ENCODE data around the gene ASPHD2.

Gene ASPHD2

DNA sequence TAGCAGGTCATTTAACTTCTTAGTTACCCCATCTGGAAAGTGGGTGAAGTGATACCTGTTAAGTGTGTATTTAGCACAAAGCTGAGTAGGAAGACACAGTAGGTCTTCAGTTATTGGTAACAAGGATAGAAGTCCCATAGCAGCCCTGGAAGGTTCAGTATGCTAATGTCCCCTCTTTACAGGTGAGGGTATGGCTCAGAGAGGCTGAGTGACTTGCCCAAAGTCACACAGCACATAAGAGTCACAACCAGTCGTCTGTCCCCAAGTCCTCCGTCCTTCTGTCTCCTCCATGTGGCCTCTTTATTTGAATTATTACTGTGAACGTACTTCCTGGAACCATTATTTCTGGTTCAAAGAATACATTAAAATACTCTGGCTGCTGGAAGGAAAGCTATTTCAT is 10.5 kb downstream of the ASPHD2 start:
- Histone ChIP-seq H2BK5ac (ENCODE audit: low read length) (no peak overlapping the region), H2AK5ac (ENCODE audit: low read depth, low read length) (no peak overlapping the region), H3K14ac (ENCODE audit: low read length) (no peak overlapping the region), H3K4me2 (ENCODE audit: insufficient read depth, low read length, poor library complexity, severe bottlenecking) (no peak overlapping the region), H2BK12ac (ENCODE audit: low read length) (no peak overlapping the region), H3K9ac (ENCODE audit: low read depth, low read length, poor library complexity) (no peak overlapping the region), H2AFZ (ENCODE audit: low read length) (no peak overlapping the region), H2BK120ac (ENCODE audit: low read depth, low read length) (no peak overlapping the region), H3K4me3 (ENCODE audit: low read length in 2 of 2) (no peak overlapping the region), H2BK15ac (ENCODE audit: low read length) (no peak overlapping the region), H3K27me3 (ENCODE audit: control insufficient read depth in 3 of 3, insufficient read depth in 3 of 3, low read depth in 1 of 3, low read length in 3 of 3) (no peaks in the 10 kb centered on the region), H3K4ac (ENCODE audit: low read length) (no peak overlapping the region), H3K18ac (ENCODE audit: low read length) (no peak overlapping the region), H3K27ac (replicated peaks; ENCODE audit: low read length) (no peak overlapping the region), H3K36me3 (replicated peaks in 1 of 2; ENCODE audit: control insufficient read depth in 2 of 2, insufficient read depth in 2 of 2, low read length in 2 of 2) (peaks cover 7 to 16% of the 10 kb centered on the region in 2 donors), H3K4me1 (ENCODE audit: control insufficient read depth in 2 of 2, insufficient read depth in 1 of 2, low read depth in 1 of 2, low read length in 2 of 2) (peaks cover 0 to 2% of the 10 kb centered on the region in 2 donors), H3K9me3 (replicated peaks in 1 of 2; ENCODE audit: control insufficient read depth in 2 of 2, insufficient read depth in 1 of 2, low read depth in 1 of 2, low read length in 2 of 2) (no peaks in the 10 kb centered on the region), H4K8ac (ENCODE audit: low read depth, low read length) (no peak overlapping the region), H4K91ac (ENCODE audit: low read depth, low read length, poor library complexity) (no peak overlapping the region), H3K23ac (ENCODE audit: low read depth, low read length, poor library complexity) (no peak overlapping the region), H3K79me1 (ENCODE audit: low read depth, low read length) (peaks cover 2% of the 10 kb centered on the region)
- no peak for DNase-seq (ENCODE audit: low spot score)
- no CpG with 5 or more reads among the region's 3 CpGs for WGBS, 2 donors (ENCODE audit: extremely low coverage in 2 of 2, insufficient read length in 2 of 2, insufficient replicate concordance in 1 of 2)

GRCh38 chr22:26442086-26442756 is 13.2 kb downstream of the ASPHD2 start:
- Histone ChIP-seq H2BK5ac (ENCODE audit: low read length) (no peak overlapping the region), H3K4me1 (ENCODE audit: control insufficient read depth in 2 of 2, insufficient read depth in 1 of 2, low read depth in 1 of 2, low read length in 2 of 2) (no peaks in the 10 kb centered on the region), H3K23ac (ENCODE audit: low read depth, low read length, poor library complexity) (no peak overlapping the region), H3K4me2 (ENCODE audit: insufficient read depth, low read length, poor library complexity, severe bottlenecking) (no peak overlapping the region), H3K9me3 (replicated peaks in 1 of 2; ENCODE audit: control insufficient read depth in 2 of 2, insufficient read depth in 1 of 2, low read depth in 1 of 2, low read length in 2 of 2) (no peaks in the 10 kb centered on the region), H2BK15ac (ENCODE audit: low read length) (no peak overlapping the region), H2AK5ac (ENCODE audit: low read depth, low read length) (no peak overlapping the region), H3K18ac (ENCODE audit: low read length) (no peak overlapping the region), H3K9ac (ENCODE audit: low read depth, low read length, poor library complexity) (no peak overlapping the region), H2BK120ac (ENCODE audit: low read depth, low read length) (no peak overlapping the region), H3K4me3 (ENCODE audit: low read length in 2 of 2) (no peak overlapping the region), H2BK12ac (ENCODE audit: low read length) (no peak overlapping the region), H4K91ac (ENCODE audit: low read depth, low read length, poor library complexity) (no peak overlapping the region), H3K4ac (ENCODE audit: low read length) (no peak overlapping the region), H4K8ac (ENCODE audit: low read depth, low read length) (no peak overlapping the region), H3K14ac (ENCODE audit: low read length) (no peak overlapping the region), H3K36me3 (replicated peaks in 1 of 2; ENCODE audit: control insufficient read depth in 2 of 2, insufficient read depth in 2 of 2, low read length in 2 of 2) (peaks cover 0 to 5% of the 10 kb centered on the region in 2 donors), H3K27ac (replicated peaks; ENCODE audit: low read length) (no peak overlapping the region), H3K79me1 (ENCODE audit: low read depth, low read length) (no peaks in the 10 kb centered on the region), H3K27me3 (ENCODE audit: control insufficient read depth in 3 of 3, insufficient read depth in 3 of 3, low read depth in 1 of 3, low read length in 3 of 3) (no peaks in the 10 kb centered on the region), H2AFZ (ENCODE audit: low read length) (no peak overlapping the region)
- no peak for DNase-seq (ENCODE audit: low spot score)
- WGBS, 2 donors (ENCODE audit: extremely low coverage in 2 of 2, insufficient read length in 2 of 2, insufficient replicate concordance in 1 of 2), result no CpG with 5 or more reads among the region's 4 CpGs

GRCh38 chr22:26443901-26444690 is 15.0 kb downstream of the ASPHD2 start:
- no peak overlapping the region for H3K4ac ChIP-seq (ENCODE audit: low read length)
- H3K27me3 ChIP-seq (ENCODE audit: control insufficient read depth in 3 of 3, insufficient read depth in 3 of 3, low read depth in 1 of 3, low read length in 3 of 3), result no peaks in the 10 kb centered on the region
- no peak overlapping the region for H2AFZ ChIP-seq (ENCODE audit: low read length)
- DNase-seq (ENCODE audit: low spot score), result no peak
- H3K9ac ChIP-seq (ENCODE audit: low read depth, low read length, poor library complexity), result no peak overlapping the region
- no peak overlapping the region for H3K14ac ChIP-seq (ENCODE audit: low read length)
- H3K4me3 ChIP-seq (ENCODE audit: low read length in 2 of 2), result no peak overlapping the region
- no peak overlapping the region for H4K8ac ChIP-seq (ENCODE audit: low read depth, low read length)
- H3K23ac ChIP-seq (ENCODE audit: low read depth, low read length, poor library complexity), result no peak overlapping the region
- no peak overlapping the region for H3K4me2 ChIP-seq (ENCODE audit: insufficient read depth, low read length, poor library complexity, severe bottlenecking)
- no peak overlapping the region for H3K27ac ChIP-seq (replicated peaks; ENCODE audit: low read length)
- H2BK12ac ChIP-seq (ENCODE audit: low read length), result no peak overlapping the region
- H3K79me1 ChIP-seq (ENCODE audit: low read depth, low read length), result no peaks in the 10 kb centered on the region
- H3K4me1 ChIP-seq (ENCODE audit: control insufficient read depth in 2 of 2, insufficient read depth in 1 of 2, low read depth in 1 of 2, low read length in 2 of 2), result no peaks in the 10 kb centered on the region
- WGBS, 2 donors (ENCODE audit: extremely low coverage in 2 of 2, insufficient read length in 2 of 2, insufficient replicate concordance in 1 of 2), result no CpG with 5 or more reads among the region's 16 CpGs
- no peak overlapping the region for H2AK5ac ChIP-seq (ENCODE audit: low read depth, low read length)
- H2BK120ac ChIP-seq (ENCODE audit: low read depth, low read length), result no peak overlapping the region
- H4K91ac ChIP-seq (ENCODE audit: low read depth, low read length, poor library complexity), result no peak overlapping the region
- H3K36me3 ChIP-seq (replicated peaks in 1 of 2; ENCODE audit: control insufficient read depth in 2 of 2, insufficient read depth in 2 of 2, low read length in 2 of 2), result peaks cover 0 to 3% of the 10 kb centered on the region in 2 donors
- no peak overlapping the region for H3K18ac ChIP-seq (ENCODE audit: low read length)
- H2BK5ac ChIP-seq (ENCODE audit: low read length), result no peak overlapping the region
- H3K9me3 ChIP-seq (replicated peaks in 1 of 2; ENCODE audit: control insufficient read depth in 2 of 2, insufficient read depth in 1 of 2, low read depth in 1 of 2, low read length in 2 of 2), result no peaks in the 10 kb centered on the region
- no peak overlapping the region for H2BK15ac ChIP-seq (ENCODE audit: low read length)

DNA sequence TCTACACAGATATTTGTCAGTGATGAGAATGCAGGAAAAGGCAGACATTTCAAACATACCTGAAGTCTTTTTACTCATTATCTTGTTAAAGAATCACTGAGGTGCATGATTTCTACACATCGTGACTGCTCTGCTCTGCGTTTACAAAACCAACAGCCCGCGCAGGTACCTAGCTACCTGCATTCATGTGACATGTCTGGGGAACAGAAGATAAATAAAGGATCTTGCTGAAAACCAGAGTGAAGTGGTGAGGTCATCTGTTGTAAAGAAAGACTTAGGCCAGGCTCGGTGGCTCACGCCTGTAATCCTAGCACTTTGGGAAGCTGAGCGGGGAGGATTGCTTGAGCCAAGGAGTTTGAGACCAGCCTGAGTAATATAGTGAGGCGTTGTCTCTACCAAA is 15.7 kb downstream of the ASPHD2 start:
- Histone ChIP-seq H3K4me2 (ENCODE audit: insufficient read depth, low read length, poor library complexity, severe bottlenecking) (no peak overlapping the region), H3K4me1 (ENCODE audit: control insufficient read depth in 2 of 2, insufficient read depth in 1 of 2, low read depth in 1 of 2, low read length in 2 of 2) (no peaks in the 10 kb centered on the region), H3K27ac (replicated peaks; ENCODE audit: low read length) (no peak overlapping the region), H3K4ac (ENCODE audit: low read length) (no peak overlapping the region), H3K4me3 (ENCODE audit: low read length in 2 of 2) (no peak overlapping the region), H3K14ac (ENCODE audit: low read length) (no peak overlapping the region), H2BK5ac (ENCODE audit: low read length) (no peak overlapping the region), H2BK15ac (ENCODE audit: low read length) (no peak overlapping the region), H2BK12ac (ENCODE audit: low read length) (no peak overlapping the region), H3K27me3 (ENCODE audit: control insufficient read depth in 3 of 3, insufficient read depth in 3 of 3, low read depth in 1 of 3, low read length in 3 of 3) (no peaks in the 10 kb centered on the region), H3K9me3 (replicated peaks in 1 of 2; ENCODE audit: control insufficient read depth in 2 of 2, insufficient read depth in 1 of 2, low read depth in 1 of 2, low read length in 2 of 2) (no peaks in the 10 kb centered on the region), H3K9ac (ENCODE audit: low read depth, low read length, poor library complexity) (no peak overlapping the region), H3K36me3 (replicated peaks in 1 of 2; ENCODE audit: control insufficient read depth in 2 of 2, insufficient read depth in 2 of 2, low read length in 2 of 2) (peaks cover 2 to 3% of the 10 kb centered on the region in 2 donors), H4K8ac (ENCODE audit: low read depth, low read length) (no peak overlapping the region), H4K91ac (ENCODE audit: low read depth, low read length, poor library complexity) (no peak overlapping the region), H3K18ac (ENCODE audit: low read length) (no peak overlapping the region), H2AFZ (ENCODE audit: low read length) (no peak overlapping the region), H3K23ac (ENCODE audit: low read depth, low read length, poor library complexity) (no peak overlapping the region), H3K79me1 (ENCODE audit: low read depth, low read length) (no peaks in the 10 kb centered on the region), H2AK5ac (ENCODE audit: low read depth, low read length) (no peak overlapping the region), H2BK120ac (ENCODE audit: low read depth, low read length) (no peak overlapping the region)
- no CpG with 5 or more reads among the region's 8 CpGs for WGBS, 2 donors (ENCODE audit: extremely low coverage in 2 of 2, insufficient read length in 2 of 2, insufficient replicate concordance in 1 of 2)
- no peak for DNase-seq (ENCODE audit: low spot score)

Data from neuronal stem cell (in vitro differentiated cells).